GM12878 (cell line): ENCODE measurements around the gene SSH2. TPM values are rescaled to one million over a fixed set of nuclear protein-coding genes. Genes with fewer than 3 reads are reported as not detected.

Experiments used
- ATAC-seq: fragments of 200-7000 bp; cut with Tn5 transposase; 3 replicates; pipeline ENCODE4 v1.9.1; 2020; ENCODE audit warnings: mild to moderate bottlenecking, moderate library complexity
- BruUV-seq: library from RNA; stranded (reverse); fragments of 400-500 nt; replicated peaks from 2 replicates; lab custom pipeline; 2021; lab: Mats Ljungman, UMichigan
- CTCF ChIA-PET: fragments of 300-600 bp; sonication (Branson Sonifier 250); formaldehyde crosslinking; extraction: SDS; loops from one replicate; lab custom pipeline; 2021; ENCODE audit warnings: inconsistent platforms; lab: Yijun Ruan, JAX
- POLR2A ChIA-PET: fragments of 350-600 bp; formaldehyde crosslinking; extraction: SDS; loops from one replicate; lab custom pipeline; 2021; ENCODE audit warnings: inconsistent platforms; lab: Charles Lee
- RAD21 ChIA-PET: fragments of 300-600 bp; sonication (Branson Sonifier 250); formaldehyde crosslinking; loops from one replicate; lab custom pipeline; 2023; ENCODE audit warnings: antibody characterized with exemption; ENCODE audit not compliant: unreplicated experiment; lab: Charles Lee
- SMC1A ChIA-PET: fragments of 300-600 bp; sonication (Branson Sonifier 250); formaldehyde crosslinking; loops from one replicate; lab custom pipeline; 2023; ENCODE audit not compliant: unreplicated experiment, uncharacterized antibody; lab: Charles Lee
- DNase-seq: peaks from one replicate; pipeline ENCODE4 v3.0.0-alpha.2; 2011; ENCODE audit warnings: low read depth, low spot score
- FAIRE-seq: peaks from 3 replicates; lab custom pipeline; 2011; peaks lifted over from hg19 to GRCh38; lab: Jason Lieb, UNC
- H2AFZ ChIP-seq: 2 replicates; pipeline ENCODE4 v1.6.0; 2011; ENCODE audit warnings: low read depth, low read length, control low read depth; ENCODE audit not compliant: control insufficient read depth
- H3K27ac ChIP-seq: 2 replicates; pipeline ENCODE4 v1.5.1; 2011; ENCODE audit warnings: control low read depth; ENCODE audit not compliant: control insufficient read depth, insufficient read depth
- H3K27me3 ChIP-seq, 2 experiments: replicated peaks in 1 of 2; 2 replicates each; pipeline versions ENCODE4 v1.6.0 to v1.6.1; 2011; ENCODE audit warnings: low read length in 1 of 2; ENCODE audit not compliant: control insufficient read depth in 2 of 2, insufficient read depth in 2 of 2
- H3K36me3 ChIP-seq, 2 experiments: 2 replicates each; pipeline ENCODE4 v1.5.1; 2011; ENCODE audit warnings: low read length in 1 of 2; ENCODE audit not compliant: control insufficient read depth in 2 of 2, insufficient read depth in 2 of 2
- H3K4me1 ChIP-seq: 2 replicates; pipeline ENCODE4 v1.6.1; 2011; ENCODE audit warnings: mild to moderate bottlenecking, low read length, moderate library complexity, mixed read lengths; ENCODE audit not compliant: control insufficient read depth, insufficient read depth
- H3K4me2 ChIP-seq: 2 replicates; pipeline ENCODE4 v1.6.0; 2011; ENCODE audit warnings: control low read depth; ENCODE audit not compliant: control insufficient read depth, insufficient read depth
- H3K4me3 ChIP-seq: fragments of 200-600 bp; sonication (generic); 2 replicates; pipeline ENCODE4 v1.5.1; 2016
- H3K79me2 ChIP-seq: 2 replicates; pipeline ENCODE4 v1.6.0; 2011; ENCODE audit warnings: low read length; ENCODE audit not compliant: control insufficient read depth, insufficient read depth
- H3K9ac ChIP-seq: 2 replicates; pipeline ENCODE4 v1.8.0; 2011; ENCODE audit warnings: low read length, control low read depth, mixed read lengths; ENCODE audit not compliant: control insufficient read depth, insufficient read depth
- H3K9me3 ChIP-seq: replicated peaks from 3 replicates; pipeline ENCODE4 v1.5.1; 2011; ENCODE audit warnings: mild to moderate bottlenecking, low read length; ENCODE audit not compliant: control insufficient read depth, insufficient read depth
- H4K20me1 ChIP-seq: 2 replicates; pipeline ENCODE4 v1.6.0; 2011; ENCODE audit not compliant: control insufficient read depth, insufficient read depth
- BACH1 ChIP-seq: fragments of 450-650 bp; IDR thresholded peaks from 2 replicates; pipeline ENCODE4 v1.6.1; 2017; ENCODE audit warnings: mild to moderate bottlenecking, borderline replicate concordance
- BCL11A ChIP-seq: IDR thresholded peaks from 2 replicates; pipeline ENCODE4 v1.6.1; 2011; ENCODE audit warnings: low read depth, low read length
- EED ChIP-seq: sonication (generic); IDR thresholded peaks from 2 replicates; pipeline ENCODE4 v1.6.1; 2016; ENCODE audit warnings: antibody characterized with exemption, low read depth
- GATAD2B ChIP-seq: fragments of 450-650 bp; conservative IDR thresholded peaks from 2 replicates; pipeline ENCODE4 v1.6.1; 2017; ENCODE audit warnings: low read depth, mild to moderate bottlenecking, moderate library complexity
- KDM1A ChIP-seq: fragments of 200-600 bp; sonication (generic); IDR thresholded peaks from 2 replicates; pipeline ENCODE4 v1.6.1; 2016; ENCODE audit warnings: borderline replicate concordance
- MAX ChIP-seq: IDR thresholded peaks from 2 replicates; pipeline ENCODE4 v1.6.1; 2012; ENCODE audit warnings: low read depth, low read length, improper control_type of control experiment
- SRF ChIP-seq, 2 experiments: IDR thresholded peaks; 2 replicates each; pipeline ENCODE4 v1.6.1; 2011; ENCODE audit warnings: low read depth in 2 of 2, low read length in 2 of 2, mild to moderate bottlenecking in 1 of 2, moderate library complexity in 1 of 2
- WGBS: methylation state at CpG from one replicate; pipeline ENCODE4 v1.1.6; 2016; ENCODE audit warnings: low lambda C conversion rate; ENCODE audit not compliant: insufficient replicate concordance, insufficient coverage; ENCODE audit errors: missing lambda C conversion rate; 5-methylcytosine and 5-hydroxymethylcytosine counted together
- in situ Hi-C: fragments of 300-500 bp; cut with MboI; formaldehyde crosslinking; loops from 9 replicates; pipeline ENCODE4 v1.14.3; 2018; ENCODE audit warnings: mixed read lengths
- intact Hi-C: fragments of 100-400 bp; cut with micrococcal nuclease; formaldehyde crosslinking; loops from one replicate; pipeline ENCODE4 v1.14.2; 2022; ENCODE audit not compliant: unreplicated experiment
- polyA plus RNA-seq, 11 experiments: library from polyadenylated mRNA; depleted of rRNA in 4 of 11; unstranded in 6 of 11; stranded (reverse) in 5 of 11; fragments of >200 nt; fragmentation: Nextera tagmentation in 4 of 11; fragmentation: Illumina TruSeq in 1 of 11; extraction: Ambion mirVana in 4 of 11; extraction: Trizol in 1 of 11; gene quantifications; 1 replicate in 1 of 11; 2 replicates in 10 of 11; pipeline versions ENCODE4 v1.2.1 to v1.2.3, GENCODE V29; 2011 to 2016; ENCODE audit warnings: inconsistent platforms in 2 of 11, missing spikeins in 2 of 11, low read depth in 1 of 11
- total RNA-seq, 4 experiments: library from RNA; depleted of rRNA in 3 of 4; stranded (reverse); fragments of >200 nt in 3 of 4; fragmentation: Illumina TruSeq in 1 of 4; extraction: Trizol in 1 of 4; gene quantifications; 2 replicates each; pipeline versions ENCODE4 v1.2.1 to v1.2.3, GENCODE V29; 2013 to 2021

The SSH2 gene
- total and polyA plus RNA-seq, 10 of the 15 experiments (the other 5 are each of a cell fraction or from before 2014, with no cell fraction given): 9.3 to 65.9 (median 34.0) TPM

GRCh38 chr17:29763273-29763672 is 166.8 kb downstream of the SSH2 start:
- Histone ChIP-seq H2AFZ (no peak overlapping the region), H3K4me2 (no peak overlapping the region), H4K20me1 (no peaks in the 10 kb centered on the region), H3K27me3 (no peaks in the 10 kb centered on the region), H3K27ac (no peak overlapping the region), H3K79me2 (peaks cover 30% of the 10 kb centered on the region), H3K4me3 (no peak overlapping the region), H3K4me1 (no peaks in the 10 kb centered on the region; the same call in 1 of the 2 replicates), H3K9me3 (no peaks in the 10 kb centered on the region), H3K9ac (no peak overlapping the region), H3K36me3 (no peaks in the 10 kb centered on the region)
- ChIA-PET CTCF (interaction anchor here (1.1 to 3.8 kb wide), 3 partner anchors 16 to 124 kb away, joined by 4 to 25 read pairs (median 4); no protein-coding TSS in a partner anchor), POLR2A (interaction anchor here (0.7 kb wide), 1 partner anchor 16 kb away, joined by 5 read pairs; no protein-coding TSS in a partner anchor), RAD21 (interaction anchor here (1.2 to 1.5 kb wide), 2 partner anchors 42 to 167 kb away, joined by 3 read pairs; partner anchors contain the start of gene SSH2), SMC1A (interaction anchor here (1.1 to 19.7 kb wide), 3 partner anchors 9 to 38 kb away, joined by 4 to 297 read pairs (median 5); no protein-coding TSS in a partner anchor)
- WGBS: 95% methylated on average over 3 of the region's 3 CpGs
- ATAC-seq: no peak
- intact Hi-C loops (no loop called here), in situ Hi-C loops (no loop called here)
- TF ChIP-seq SRF (IDR thresholded peaks at IDR 0.05; ENCODE audit: low read depth in 2 of 2, low read length in 2 of 2): no peak
- TF ChIP-seq BACH1: no peak
- TF ChIP-seq MAX: no peak
- no peak for TF ChIP-seq KDM1A
- no peak for TF ChIP-seq GATAD2B
- no peak for TF ChIP-seq EED
- no peak for TF ChIP-seq BCL11A
- no TSS peak for BruUV-seq
- no peak for FAIRE-seq
- no peak for DNase-seq
